Measurements from ENCODE around the gene EMSY. TPM values are rescaled to one million over a fixed set of nuclear protein-coding genes. Genes with fewer than 3 reads are reported as not detected.

Gene EMSY
- total and polyA plus RNA-seq, 2 of the 8 experiments (the other 6 are each of a cell fraction or from before 2014, with no cell fraction given) = 29.6 to 34.6 TPM

GRCh38 chr11:76543006-76543703, 98.3 kb downstream of the EMSY start:
- POLR2A ChIA-PET (ENCODE audit: partially characterized antibody) = no interaction called here
- Histone ChIP-seq H2AFZ (ENCODE audit: low read length) (no peak overlapping the region), H4K91ac (replicated peaks; ENCODE audit: insufficient read length, low read length) (no peak overlapping the region), H3K14ac (ENCODE audit: insufficient read length) (no peak overlapping the region), H3K27me3 (replicated peaks in 1 of 4; ENCODE audit: control insufficient read depth in 3 of 4, extremely low read depth in 1 of 4, insufficient read depth in 3 of 4, low read length in 3 of 4) (no peaks in the 10 kb centered on the region), H3K4me3 (ENCODE audit: extremely low read depth in 1 of 4, insufficient read depth in 2 of 4, low read depth in 3 of 4, low read length in 4 of 4) (no peak overlapping the region), H2BK12ac (ENCODE audit: low read depth, low read length) (no peak overlapping the region), H2BK20ac (ENCODE audit: low read length) (no peak overlapping the region), H2BK15ac (ENCODE audit: low read length) (no peak overlapping the region), H3K4ac (replicated peaks; ENCODE audit: insufficient read length, low read depth, low read length) (no peak overlapping the region), H3K23me2 (ENCODE audit: low read depth, low read length) (no peaks in the 10 kb centered on the region), H4K5ac (ENCODE audit: insufficient read length, low read depth, low read length) (no peak overlapping the region), H3K4me1 (replicated peaks in 1 of 4; ENCODE audit: control insufficient read depth in 3 of 4, insufficient read depth in 4 of 4, low read length in 3 of 4) (no peaks in the 10 kb centered on the region), H3K23ac (ENCODE audit: insufficient read length) (no peak overlapping the region), H2BK5ac (ENCODE audit: low read depth, low read length) (no peak overlapping the region; the same call in 1 of the 2 replicates), H3K56ac (replicated peaks; ENCODE audit: insufficient read length, low read depth, low read length) (no peak overlapping the region), H3K79me2 (ENCODE audit: control insufficient read depth in 1 of 2, insufficient read depth in 2 of 2, low read length in 2 of 2) (no peaks in the 10 kb centered on the region), H2BK120ac (replicated peaks; ENCODE audit: low read depth, low read length) (no peak overlapping the region), H3K79me1 (ENCODE audit: low read depth, low read length) (no peaks in the 10 kb centered on the region), H4K20me1 (replicated peaks in 1 of 2; ENCODE audit: control insufficient read depth in 1 of 2, insufficient read depth in 2 of 2, low read length in 2 of 2) (peaks cover 0 to 2% of the 10 kb centered on the region in 2 experiments), H3K36me3 (ENCODE audit: control insufficient read depth in 2 of 4, insufficient read depth in 4 of 4, low read length in 3 of 4) (peaks cover 11 to 57% (median 34%) of the 10 kb centered on the region in 4 experiments; a peak in 7 of 8 replicates), H3K27ac (ENCODE audit: low read depth, low read length) (no peak overlapping the region), H3K9ac (replicated peaks in 1 of 4; ENCODE audit: extremely low read depth in 1 of 4, low read depth in 3 of 4, low read length in 3 of 4) (no peak overlapping the region), H3K18ac (ENCODE audit: extremely low read depth, low read length) (no peak overlapping the region), H3K4me2 (ENCODE audit: insufficient read depth in 1 of 2, low read depth in 2 of 2, low read length in 2 of 2) (no peak overlapping the region), H4K8ac (ENCODE audit: extremely low read depth, insufficient read depth, low read length) (no peak overlapping the region), H2AK5ac (ENCODE audit: low read depth, low read length) (no peak overlapping the region), H3K9me3 (ENCODE audit: insufficient read depth in 2 of 2, low read depth in 1 of 2, low read length in 1 of 2) (no peaks in the 10 kb centered on the region)
- DNase-seq (ENCODE audit: low read depth in 1 of 2, low spot score in 2 of 2) (no peak), FAIRE-seq (no peak)
- CTCF ChIA-PET (ENCODE audit: partially characterized antibody) = no interaction called here
- TF ChIP-seq PHF8 (conservative IDR thresholded peaks at IDR 0.05; ENCODE audit: low read depth, low read length) = no peak
- TF ChIP-seq, protein P1, sequence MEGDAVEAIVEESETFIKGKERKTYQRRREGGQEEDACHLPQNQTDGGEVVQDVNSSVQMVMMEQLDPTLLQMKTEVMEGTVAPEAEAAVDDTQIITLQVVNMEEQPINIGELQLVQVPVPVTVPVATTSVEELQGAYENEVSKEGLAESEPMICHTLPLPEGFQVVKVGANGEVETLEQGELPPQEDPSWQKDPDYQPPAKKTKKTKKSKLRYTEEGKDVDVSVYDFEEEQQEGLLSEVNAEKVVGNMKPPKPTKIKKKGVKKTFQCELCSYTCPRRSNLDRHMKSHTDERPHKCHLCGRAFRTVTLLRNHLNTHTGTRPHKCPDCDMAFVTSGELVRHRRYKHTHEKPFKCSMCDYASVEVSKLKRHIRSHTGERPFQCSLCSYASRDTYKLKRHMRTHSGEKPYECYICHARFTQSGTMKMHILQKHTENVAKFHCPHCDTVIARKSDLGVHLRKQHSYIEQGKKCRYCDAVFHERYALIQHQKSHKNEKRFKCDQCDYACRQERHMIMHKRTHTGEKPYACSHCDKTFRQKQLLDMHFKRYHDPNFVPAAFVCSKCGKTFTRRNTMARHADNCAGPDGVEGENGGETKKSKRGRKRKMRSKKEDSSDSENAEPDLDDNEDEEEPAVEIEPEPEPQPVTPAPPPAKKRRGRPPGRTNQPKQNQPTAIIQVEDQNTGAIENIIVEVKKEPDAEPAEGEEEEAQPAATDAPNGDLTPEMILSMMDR (IDR thresholded peaks at IDR 0.05; ENCODE audit: control extremely low read depth in 1 of 3, insufficient read depth in 1 of 3, low read depth in 1 of 3, low read length in 3 of 3) = no peak
- WGBS, 2 experiments (ENCODE audit: extremely low coverage in 1 of 2, insufficient coverage in 1 of 2, insufficient read length in 1 of 2, insufficient replicate concordance in 2 of 2, low coverage in 1 of 2, low lambda C conversion rate in 2 of 2, missing lambda C conversion rate in 1 of 2) = 96% methylated on average over 7 of the region's 7 CpGs; no CpG with 5 or more reads in 1 of the 2 experiments
